Measurements from ENCODE around the gene CD82.

DNA sequence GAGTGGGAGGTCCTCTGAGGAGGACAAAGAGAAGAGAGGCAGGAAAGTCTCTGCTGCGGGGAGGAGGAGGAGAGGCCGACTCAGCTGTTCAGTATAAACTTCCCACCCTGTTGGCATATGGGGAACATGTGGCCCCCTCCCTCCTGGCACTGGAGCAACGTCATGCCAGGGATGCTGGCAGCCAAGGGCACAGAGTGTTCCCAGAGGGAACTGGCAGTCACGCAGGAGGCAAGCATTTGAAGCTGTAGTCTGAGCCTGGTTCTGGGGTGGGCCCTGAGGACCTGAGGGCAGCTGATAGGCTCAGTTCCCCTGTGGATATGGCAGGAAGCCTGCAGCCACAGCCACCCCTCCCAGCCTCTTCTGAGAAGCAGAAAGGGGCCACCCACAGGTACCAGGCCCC lies 94.2 kb downstream of the CD82 start:
- TF ChIP-seq, protein P1, sequence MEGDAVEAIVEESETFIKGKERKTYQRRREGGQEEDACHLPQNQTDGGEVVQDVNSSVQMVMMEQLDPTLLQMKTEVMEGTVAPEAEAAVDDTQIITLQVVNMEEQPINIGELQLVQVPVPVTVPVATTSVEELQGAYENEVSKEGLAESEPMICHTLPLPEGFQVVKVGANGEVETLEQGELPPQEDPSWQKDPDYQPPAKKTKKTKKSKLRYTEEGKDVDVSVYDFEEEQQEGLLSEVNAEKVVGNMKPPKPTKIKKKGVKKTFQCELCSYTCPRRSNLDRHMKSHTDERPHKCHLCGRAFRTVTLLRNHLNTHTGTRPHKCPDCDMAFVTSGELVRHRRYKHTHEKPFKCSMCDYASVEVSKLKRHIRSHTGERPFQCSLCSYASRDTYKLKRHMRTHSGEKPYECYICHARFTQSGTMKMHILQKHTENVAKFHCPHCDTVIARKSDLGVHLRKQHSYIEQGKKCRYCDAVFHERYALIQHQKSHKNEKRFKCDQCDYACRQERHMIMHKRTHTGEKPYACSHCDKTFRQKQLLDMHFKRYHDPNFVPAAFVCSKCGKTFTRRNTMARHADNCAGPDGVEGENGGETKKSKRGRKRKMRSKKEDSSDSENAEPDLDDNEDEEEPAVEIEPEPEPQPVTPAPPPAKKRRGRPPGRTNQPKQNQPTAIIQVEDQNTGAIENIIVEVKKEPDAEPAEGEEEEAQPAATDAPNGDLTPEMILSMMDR (IDR thresholded peaks at IDR 0.05), result no peak
- TF ChIP-seq ZFX (IDR thresholded peaks at IDR 0.05; ENCODE audit: borderline replicate concordance), result no peak
